SU-DHL-6 (cell line): ENCODE results near the gene PRRG4.

Experiments
- CTCF ChIP-seq: fragments of 200-600 bp; sonication (generic); IDR thresholded peaks from one replicate; pipeline ENCODE4 v1.5.1; 2017; ENCODE audit warnings: antibody characterized with exemption, mild to moderate bottlenecking, low read length, moderate library complexity; ENCODE audit not compliant: insufficient read depth, poor library complexity, severe bottlenecking
- EZH2phosphoT487 ChIP-seq: fragments of 200-600 bp; sonication (generic), shearing (Covaris generic); conservative IDR thresholded peaks from 2 replicates; pipeline ENCODE4 v1.6.1; 2018; ENCODE audit warnings: mild to moderate bottlenecking, antibody characterized with exemption, low read length, moderate library complexity, mixed read lengths

GRCh38 chr11:32830413-32830738, 649 bp downstream of the PRRG4 start:
- TF ChIP-seq CTCF = no peak
- TF ChIP-seq EZH2phosphoT487 = no peak
